ENCODE measurements around the gene IL36A.

Gene IL36A

DNA sequence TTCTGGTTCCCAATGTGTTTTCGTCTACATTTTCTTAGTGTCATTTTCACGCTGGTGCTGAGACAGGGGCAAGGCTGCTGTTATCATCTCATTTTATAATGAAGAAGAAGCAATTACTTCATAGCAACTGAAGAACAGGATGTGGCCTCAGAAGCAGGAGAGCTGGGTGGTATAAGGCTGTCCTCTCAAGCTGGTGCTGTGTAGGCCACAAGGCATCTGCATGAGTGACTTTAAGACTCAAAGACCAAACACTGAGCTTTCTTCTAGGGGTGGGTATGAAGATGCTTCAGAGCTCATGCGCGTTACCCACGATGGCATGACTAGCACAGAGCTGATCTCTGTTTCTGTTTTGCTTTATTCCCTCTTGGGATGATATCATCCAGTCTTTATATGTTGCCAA lies 20.2 kb upstream of the IL36A start:
- no peak for DNase-seq
- Histone ChIP-seq H4K8ac (ENCODE audit: low read length) (no peak overlapping the region), H2BK120ac (ENCODE audit: low read depth, low read length) (no peak overlapping the region), H3K27me3 (ENCODE audit: control insufficient read depth in 1 of 2, insufficient read depth in 1 of 2, low read length in 2 of 2) (peaks cover 25 to 29% of the 10 kb centered on the region in 2 experiments), H3K18ac (ENCODE audit: low read depth in 1 of 2, low read length in 2 of 2) (no peak overlapping the region), H3K9me3 (ENCODE audit: control insufficient read depth, low read length) (peaks cover 15% of the 10 kb centered on the region), H2AK5ac (ENCODE audit: low read length, severe bottlenecking) (no peak overlapping the region), H2BK12ac (ENCODE audit: low read length in 2 of 2) (no peak overlapping the region), H3K14ac (ENCODE audit: low read length in 2 of 2) (no peak overlapping the region), H3K4me3 (ENCODE audit: insufficient read depth in 1 of 2, low read depth in 1 of 2, low read length in 2 of 2) (no peak overlapping the region), H3K9ac (ENCODE audit: low read length) (no peak overlapping the region), H2AFZ (ENCODE audit: low read depth, low read length) (no peak overlapping the region), H3K4me1 (ENCODE audit: control insufficient read depth, insufficient read depth, low read depth, low read length) (no peaks in the 10 kb centered on the region), H3K4ac (ENCODE audit: low read depth in 1 of 2, low read length in 2 of 2) (no peak overlapping the region), H4K91ac (ENCODE audit: low read length) (no peak overlapping the region), H2BK15ac (ENCODE audit: low read depth, poor library complexity, severe bottlenecking) (no peak overlapping the region), H3K27ac (ENCODE audit: low read length, poor library complexity, severe bottlenecking) (no peak overlapping the region), H3K23ac (ENCODE audit: low read length in 2 of 2) (no peak overlapping the region), H3K4me2 (ENCODE audit: low read length, poor library complexity, severe bottlenecking) (no peak overlapping the region), H2BK5ac (ENCODE audit: low read depth, low read length, poor library complexity, severe bottlenecking) (no peak overlapping the region), H3K79me1 (replicated peaks; ENCODE audit: low read length, poor library complexity, severe bottlenecking) (no peaks in the 10 kb centered on the region), H3K36me3 (ENCODE audit: control insufficient read depth in 1 of 2, insufficient read depth in 2 of 2, low read depth in 1 of 2, low read length in 2 of 2) (no peaks in the 10 kb centered on the region)
- WGBS, result 94% methylated on average over 4 of the region's 5 CpGs

DNA sequence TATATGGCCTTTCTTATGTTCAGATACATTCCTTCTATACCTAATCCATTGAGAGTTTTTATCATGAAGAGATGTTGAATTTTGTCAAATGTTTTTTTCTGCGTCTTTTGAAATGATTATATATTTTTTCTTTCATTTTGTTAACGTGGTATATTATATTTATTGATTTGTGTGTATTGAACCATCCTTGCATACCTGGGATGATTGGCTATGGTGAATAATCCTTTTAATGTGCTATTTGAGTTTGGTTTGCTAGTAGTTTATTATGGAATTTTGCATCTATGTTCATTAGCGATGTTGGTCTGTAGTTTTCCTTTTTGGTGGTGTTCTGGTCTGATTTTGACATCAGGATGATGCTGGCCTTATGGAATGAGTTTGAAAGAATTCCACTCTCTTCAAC lies 15.6 kb upstream of the IL36A start:
- H3K14ac ChIP-seq (ENCODE audit: low read length in 2 of 2), result no peak overlapping the region
- H2BK5ac ChIP-seq (ENCODE audit: low read depth, low read length, poor library complexity, severe bottlenecking), result no peak overlapping the region
- no peak overlapping the region for H3K4ac ChIP-seq (ENCODE audit: low read depth in 1 of 2, low read length in 2 of 2)
- H4K8ac ChIP-seq (ENCODE audit: low read length), result no peak overlapping the region
- no peaks in the 10 kb centered on the region for H3K4me1 ChIP-seq (ENCODE audit: control insufficient read depth, insufficient read depth, low read depth, low read length)
- H2BK15ac ChIP-seq (ENCODE audit: low read depth, poor library complexity, severe bottlenecking), result no peak overlapping the region
- no peak overlapping the region for H3K4me3 ChIP-seq (ENCODE audit: insufficient read depth in 1 of 2, low read depth in 1 of 2, low read length in 2 of 2)
- H3K79me1 ChIP-seq (replicated peaks; ENCODE audit: low read length, poor library complexity, severe bottlenecking), result no peaks in the 10 kb centered on the region
- no peak overlapping the region for H2BK120ac ChIP-seq (ENCODE audit: low read depth, low read length)
- no peak overlapping the region for H3K27ac ChIP-seq (ENCODE audit: low read length, poor library complexity, severe bottlenecking)
- H3K36me3 ChIP-seq (ENCODE audit: control insufficient read depth in 1 of 2, insufficient read depth in 2 of 2, low read depth in 1 of 2, low read length in 2 of 2), result no peaks in the 10 kb centered on the region
- 90% methylated on average over 3 of the region's 3 CpGs for WGBS
- H2BK12ac ChIP-seq (ENCODE audit: low read length in 2 of 2), result no peak overlapping the region
- no peak overlapping the region for H3K18ac ChIP-seq (ENCODE audit: low read depth in 1 of 2, low read length in 2 of 2)
- H3K4me2 ChIP-seq (ENCODE audit: low read length, poor library complexity, severe bottlenecking), result no peak overlapping the region
- H3K9me3 ChIP-seq (ENCODE audit: control insufficient read depth, low read length), result peaks cover 42% of the 10 kb centered on the region
- DNase-seq, result no peak
- no peak overlapping the region for H3K23ac ChIP-seq (ENCODE audit: low read length in 2 of 2)
- no peak overlapping the region for H3K9ac ChIP-seq (ENCODE audit: low read length)
- H3K27me3 ChIP-seq (ENCODE audit: control insufficient read depth in 1 of 2, insufficient read depth in 1 of 2, low read length in 2 of 2), result peaks cover under 1 to 4% of the 10 kb centered on the region in 2 experiments
- no peak overlapping the region for H2AK5ac ChIP-seq (ENCODE audit: low read length, severe bottlenecking)
- H2AFZ ChIP-seq (ENCODE audit: low read depth, low read length), result no peak overlapping the region
- no peak overlapping the region for H4K91ac ChIP-seq (ENCODE audit: low read length)

DNA sequence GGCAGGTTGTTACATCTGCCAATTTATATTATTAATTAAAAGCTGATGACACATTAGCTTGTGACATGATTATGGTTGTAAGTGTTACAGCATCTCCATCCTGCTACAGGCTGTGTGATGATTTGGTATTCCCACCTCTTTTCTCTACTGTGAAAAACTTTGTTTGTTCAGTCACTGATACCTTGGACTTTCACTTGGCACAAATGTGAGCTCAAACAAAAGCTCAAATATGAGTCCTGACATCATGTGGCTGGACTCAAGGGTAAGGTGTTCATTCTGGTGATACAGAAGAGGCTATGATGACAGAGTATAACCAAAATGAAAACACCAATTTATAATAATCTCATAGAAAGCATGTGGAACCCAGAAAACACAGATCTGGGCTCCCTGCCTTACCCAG lies 11.4 kb upstream of the IL36A start:
- Histone ChIP-seq H2BK5ac (ENCODE audit: low read depth, low read length, poor library complexity, severe bottlenecking) (no peak overlapping the region), H3K36me3 (ENCODE audit: control insufficient read depth in 1 of 2, insufficient read depth in 2 of 2, low read depth in 1 of 2, low read length in 2 of 2) (no peaks in the 10 kb centered on the region), H3K4me3 (ENCODE audit: insufficient read depth in 1 of 2, low read depth in 1 of 2, low read length in 2 of 2) (no peak overlapping the region), H3K9ac (ENCODE audit: low read length) (no peak overlapping the region), H3K14ac (ENCODE audit: low read length in 2 of 2) (no peak overlapping the region), H4K8ac (ENCODE audit: low read length) (no peak overlapping the region), H3K27ac (ENCODE audit: low read length, poor library complexity, severe bottlenecking) (no peak overlapping the region), H2BK12ac (ENCODE audit: low read length in 2 of 2) (no peak overlapping the region), H2BK15ac (ENCODE audit: low read depth, poor library complexity, severe bottlenecking) (no peak overlapping the region), H3K18ac (ENCODE audit: low read depth in 1 of 2, low read length in 2 of 2) (no peak overlapping the region), H2AK5ac (ENCODE audit: low read length, severe bottlenecking) (no peak overlapping the region), H3K23ac (ENCODE audit: low read length in 2 of 2) (no peak overlapping the region), H4K91ac (ENCODE audit: low read length) (no peak overlapping the region), H3K4me2 (ENCODE audit: low read length, poor library complexity, severe bottlenecking) (no peak overlapping the region), H3K79me1 (replicated peaks; ENCODE audit: low read length, poor library complexity, severe bottlenecking) (no peaks in the 10 kb centered on the region), H2AFZ (ENCODE audit: low read depth, low read length) (no peak overlapping the region), H3K4me1 (ENCODE audit: control insufficient read depth, insufficient read depth, low read depth, low read length) (no peaks in the 10 kb centered on the region), H3K9me3 (ENCODE audit: control insufficient read depth, low read length) (peaks cover 48% of the 10 kb centered on the region), H3K27me3 (ENCODE audit: control insufficient read depth in 1 of 2, insufficient read depth in 1 of 2, low read length in 2 of 2) (peaks cover 3 to 4% of the 10 kb centered on the region in 2 experiments), H3K4ac (ENCODE audit: low read depth in 1 of 2, low read length in 2 of 2) (no peak overlapping the region), H2BK120ac (ENCODE audit: low read depth, low read length) (no peak overlapping the region)
- DNase-seq, result no peak

DNA sequence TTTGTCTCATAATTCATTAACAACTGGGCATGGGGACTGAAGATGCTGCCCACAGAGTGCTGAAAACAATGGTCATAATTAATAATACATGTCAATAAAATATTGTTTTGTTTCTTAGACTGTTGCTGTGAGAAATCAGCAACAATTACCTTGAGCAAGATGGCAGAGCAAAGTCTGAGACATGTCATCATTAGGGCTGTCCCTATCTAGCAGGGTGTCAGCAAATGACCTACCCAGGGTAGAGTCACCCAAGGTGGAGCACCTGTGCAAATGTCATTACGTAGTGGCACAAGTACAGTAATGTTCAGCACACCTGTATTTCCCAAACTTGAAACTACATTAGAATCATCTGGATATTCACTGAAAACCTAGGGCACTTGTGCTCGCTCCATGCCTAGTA lies 10.6 kb upstream of the IL36A start:
- Histone ChIP-seq H2AK5ac (ENCODE audit: low read length, severe bottlenecking) (no peak overlapping the region), H3K23ac (ENCODE audit: low read length in 2 of 2) (no peak overlapping the region), H2BK12ac (ENCODE audit: low read length in 2 of 2) (no peak overlapping the region), H3K4me2 (ENCODE audit: low read length, poor library complexity, severe bottlenecking) (no peak overlapping the region), H3K9me3 (ENCODE audit: control insufficient read depth, low read length) (peaks cover 43% of the 10 kb centered on the region), H2AFZ (ENCODE audit: low read depth, low read length) (no peak overlapping the region), H3K36me3 (ENCODE audit: control insufficient read depth in 1 of 2, insufficient read depth in 2 of 2, low read depth in 1 of 2, low read length in 2 of 2) (no peaks in the 10 kb centered on the region), H2BK15ac (ENCODE audit: low read depth, poor library complexity, severe bottlenecking) (no peak overlapping the region), H4K8ac (ENCODE audit: low read length) (no peak overlapping the region), H3K27me3 (ENCODE audit: control insufficient read depth in 1 of 2, insufficient read depth in 1 of 2, low read length in 2 of 2) (peaks cover 3 to 4% of the 10 kb centered on the region in 2 experiments), H3K27ac (ENCODE audit: low read length, poor library complexity, severe bottlenecking) (no peak overlapping the region), H3K4ac (ENCODE audit: low read depth in 1 of 2, low read length in 2 of 2) (no peak overlapping the region), H3K4me3 (ENCODE audit: insufficient read depth in 1 of 2, low read depth in 1 of 2, low read length in 2 of 2) (no peak overlapping the region), H4K91ac (ENCODE audit: low read length) (no peak overlapping the region), H2BK120ac (ENCODE audit: low read depth, low read length) (no peak overlapping the region), H3K4me1 (ENCODE audit: control insufficient read depth, insufficient read depth, low read depth, low read length) (no peaks in the 10 kb centered on the region), H3K14ac (ENCODE audit: low read length in 2 of 2) (no peak overlapping the region), H2BK5ac (ENCODE audit: low read depth, low read length, poor library complexity, severe bottlenecking) (no peak overlapping the region), H3K79me1 (replicated peaks; ENCODE audit: low read length, poor library complexity, severe bottlenecking) (no peaks in the 10 kb centered on the region), H3K18ac (ENCODE audit: low read depth in 1 of 2, low read length in 2 of 2) (no peak overlapping the region), H3K9ac (ENCODE audit: low read length) (no peak overlapping the region)
- no peak for DNase-seq
- WGBS, result 54% methylated on average over 1 of the region's 2 CpGs
